ENCODE measurements around the gene MPHOSPH10. TPM values are rescaled to one million over a fixed set of nuclear protein-coding genes. Genes with fewer than 3 reads are reported as not detected.

MPHOSPH10 gene
- total and polyA plus RNA-seq, 2 donors (not counting 3 experiments of a cell fraction or from before 2014, with no cell fraction given) = 4.4 to 38.8 TPM

DNA sequence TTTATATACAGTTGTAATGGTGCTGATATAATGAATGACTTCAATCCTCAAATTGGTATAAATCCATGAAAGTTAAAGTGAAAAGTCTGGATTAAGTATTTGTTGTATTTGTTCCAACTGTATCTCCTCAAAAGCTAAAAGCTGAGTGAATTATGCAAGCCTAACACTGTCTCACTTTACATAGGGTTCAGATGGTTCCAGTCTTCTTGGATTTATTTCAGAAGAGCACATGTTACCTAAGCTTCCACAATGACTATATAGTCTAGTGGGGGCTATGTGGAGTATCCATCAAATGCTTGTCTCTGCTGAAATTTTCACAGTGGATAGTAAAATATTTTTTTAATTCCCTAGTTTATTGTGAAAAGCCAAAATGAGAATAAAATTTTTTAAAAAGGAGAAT is 13.4 kb upstream of the MPHOSPH10 start:
- Histone ChIP-seq H2AFZ (ENCODE audit: low read depth, low read length) (no peak overlapping the region), H3K36me3 (ENCODE audit: control insufficient read depth in 2 of 2, extremely low read depth in 1 of 2, insufficient read depth in 2 of 2, low read length in 2 of 2) (peaks cover 0 to 5% of the 10 kb centered on the region in 2 experiments), H3K9ac (replicated peaks; ENCODE audit: extremely low read depth, insufficient read depth, low read length) (no peak overlapping the region), H3K27ac (ENCODE audit: insufficient read depth, low read depth, low read length) (no peak overlapping the region), H3K9me3 (replicated peaks; ENCODE audit: control insufficient read depth, insufficient read depth, low read length) (no peaks in the 10 kb centered on the region), H3K27me3 (ENCODE audit: control insufficient read depth in 2 of 2, insufficient read depth in 2 of 2, low read length in 2 of 2) (no peaks in the 10 kb centered on the region), H3K4me3 (replicated peaks in 1 of 3; ENCODE audit: insufficient read depth in 1 of 3, low read depth in 1 of 3, low read length in 3 of 3) (no peak overlapping the region), H3K4me2 (ENCODE audit: insufficient read depth, low read length) (no peak overlapping the region), H3K9me1 (replicated peaks; ENCODE audit: control insufficient read depth, extremely low read depth, insufficient read depth, low read length) (no peaks in the 10 kb centered on the region), H4K20me1 (replicated peaks; ENCODE audit: control insufficient read depth, extremely low read depth, insufficient read depth, low read length) (no peaks in the 10 kb centered on the region), H3K79me2 (ENCODE audit: control insufficient read depth, insufficient read depth, low read length) (no peaks in the 10 kb centered on the region), H3K4me1 (ENCODE audit: control insufficient read depth, extremely low read depth, insufficient read depth, low read length) (no peaks in the 10 kb centered on the region)
- POLR2A ChIA-PET = no interaction called here
- no TSS peak for BruUV-seq (replicated peaks)
- DNase-seq (ENCODE audit: low read depth, low spot score) = no peak
- dilution Hi-C loops (cut with MboI; ENCODE audit: extremely low pct_ligation_motif_present, low sequenced_read_pairs) = no loop called here
- TF ChIP-seq GATA2 (IDR thresholded peaks at IDR 0.05; ENCODE audit: insufficient read depth, insufficient read length, low read depth, low read length) (no peak), MAX (IDR thresholded peaks at IDR 0.05; ENCODE audit: insufficient read depth, insufficient read length) (no peak), EZH2 (IDR thresholded peaks at IDR 0.05; ENCODE audit: borderline replicate concordance, low read depth, low read length, severe bottlenecking) (no peak), MYC (IDR thresholded peaks at IDR 0.05; ENCODE audit: low read depth, low read length) (no peak)
- intact Hi-C loops (cut with micrococcal nuclease) = no loop called here
- CTCF ChIA-PET = interaction anchor here (3.0 kb wide), 1 partner anchor 17 kb away, joined by 13 read pairs; no protein-coding TSS in a partner anchor
- no peak for FAIRE-seq

GRCh38 chr2:71120195-71120594 is 10.2 kb upstream of the MPHOSPH10 start:
- Histone ChIP-seq H4K20me1 (replicated peaks; ENCODE audit: control insufficient read depth, extremely low read depth, insufficient read depth, low read length) (no peaks in the 10 kb centered on the region), H3K4me1 (ENCODE audit: control insufficient read depth, extremely low read depth, insufficient read depth, low read length) (no peaks in the 10 kb centered on the region), H3K36me3 (ENCODE audit: control insufficient read depth in 2 of 2, extremely low read depth in 1 of 2, insufficient read depth in 2 of 2, low read length in 2 of 2) (peaks cover 0 to 5% of the 10 kb centered on the region in 2 experiments), H3K9ac (replicated peaks; ENCODE audit: extremely low read depth, insufficient read depth, low read length) (no peak overlapping the region), H3K4me2 (ENCODE audit: insufficient read depth, low read length) (no peak overlapping the region), H3K27ac (ENCODE audit: insufficient read depth, low read depth, low read length) (no peak overlapping the region), H2AFZ (ENCODE audit: low read depth, low read length) (no peak overlapping the region), H3K79me2 (ENCODE audit: control insufficient read depth, insufficient read depth, low read length) (no peaks in the 10 kb centered on the region), H3K9me1 (replicated peaks; ENCODE audit: control insufficient read depth, extremely low read depth, insufficient read depth, low read length) (no peaks in the 10 kb centered on the region), H3K9me3 (replicated peaks; ENCODE audit: control insufficient read depth, insufficient read depth, low read length) (no peaks in the 10 kb centered on the region), H3K4me3 (replicated peaks in 1 of 3; ENCODE audit: insufficient read depth in 1 of 3, low read depth in 1 of 3, low read length in 3 of 3) (no peak overlapping the region), H3K27me3 (ENCODE audit: control insufficient read depth in 2 of 2, insufficient read depth in 2 of 2, low read length in 2 of 2) (no peaks in the 10 kb centered on the region)
- CTCF ChIA-PET = interaction anchor here (1.6 kb wide), 1 partner anchor 9 kb away, joined by 5 read pairs; no protein-coding TSS in a partner anchor
- POLR2A ChIA-PET = no interaction called here
- intact Hi-C loops (cut with micrococcal nuclease) = no loop called here
- dilution Hi-C loops (cut with MboI; ENCODE audit: extremely low pct_ligation_motif_present, low sequenced_read_pairs) = no loop called here
- FAIRE-seq = no peak
- no peak for TF ChIP-seq MAX (IDR thresholded peaks at IDR 0.05; ENCODE audit: insufficient read depth, insufficient read length)
- TF ChIP-seq GATA2 (IDR thresholded peaks at IDR 0.05; ENCODE audit: insufficient read depth, insufficient read length, low read depth, low read length) = no peak
- no peak for TF ChIP-seq POLR2A (IDR thresholded peaks at IDR 0.05; ENCODE audit: low read depth, low read length)
- TF ChIP-seq FOS (IDR thresholded peaks at IDR 0.05; ENCODE audit: borderline replicate concordance, insufficient read depth, low read length) = no peak
- TF ChIP-seq, protein P1, sequence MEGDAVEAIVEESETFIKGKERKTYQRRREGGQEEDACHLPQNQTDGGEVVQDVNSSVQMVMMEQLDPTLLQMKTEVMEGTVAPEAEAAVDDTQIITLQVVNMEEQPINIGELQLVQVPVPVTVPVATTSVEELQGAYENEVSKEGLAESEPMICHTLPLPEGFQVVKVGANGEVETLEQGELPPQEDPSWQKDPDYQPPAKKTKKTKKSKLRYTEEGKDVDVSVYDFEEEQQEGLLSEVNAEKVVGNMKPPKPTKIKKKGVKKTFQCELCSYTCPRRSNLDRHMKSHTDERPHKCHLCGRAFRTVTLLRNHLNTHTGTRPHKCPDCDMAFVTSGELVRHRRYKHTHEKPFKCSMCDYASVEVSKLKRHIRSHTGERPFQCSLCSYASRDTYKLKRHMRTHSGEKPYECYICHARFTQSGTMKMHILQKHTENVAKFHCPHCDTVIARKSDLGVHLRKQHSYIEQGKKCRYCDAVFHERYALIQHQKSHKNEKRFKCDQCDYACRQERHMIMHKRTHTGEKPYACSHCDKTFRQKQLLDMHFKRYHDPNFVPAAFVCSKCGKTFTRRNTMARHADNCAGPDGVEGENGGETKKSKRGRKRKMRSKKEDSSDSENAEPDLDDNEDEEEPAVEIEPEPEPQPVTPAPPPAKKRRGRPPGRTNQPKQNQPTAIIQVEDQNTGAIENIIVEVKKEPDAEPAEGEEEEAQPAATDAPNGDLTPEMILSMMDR (IDR thresholded peaks at IDR 0.05; ENCODE audit: extremely low read depth in 1 of 2, insufficient read depth in 1 of 2, low read depth in 1 of 2, low read length in 2 of 2) = no peak
- TF ChIP-seq MYC (IDR thresholded peaks at IDR 0.05; ENCODE audit: low read depth, low read length) = no peak
- no peak for TF ChIP-seq JUN (IDR thresholded peaks at IDR 0.05; ENCODE audit: borderline replicate concordance, insufficient read depth, insufficient read length, low read depth)
- TF ChIP-seq EZH2 (IDR thresholded peaks at IDR 0.05; ENCODE audit: borderline replicate concordance, low read depth, low read length, severe bottlenecking) = no peak
- TF ChIP-seq POLR2AphosphoS5 (IDR thresholded peaks at IDR 0.05; ENCODE audit: insufficient read depth, low read depth, low read length) = no peak
- DNase-seq (ENCODE audit: low read depth, low spot score) = no peak
- no TSS peak for BruUV-seq (replicated peaks)

Data from endothelial cell of umbilical vein (primary cell).